Iris pigment epithelial cell (primary cell): Measurements from ENCODE around the gene SDC4.

ENCODE experiments used
- DNase-seq: peaks from one replicate; pipeline ENCODE4 v3.0.0-alpha.2; 2011; ENCODE audit warnings: low read depth

Gene SDC4

DNA sequence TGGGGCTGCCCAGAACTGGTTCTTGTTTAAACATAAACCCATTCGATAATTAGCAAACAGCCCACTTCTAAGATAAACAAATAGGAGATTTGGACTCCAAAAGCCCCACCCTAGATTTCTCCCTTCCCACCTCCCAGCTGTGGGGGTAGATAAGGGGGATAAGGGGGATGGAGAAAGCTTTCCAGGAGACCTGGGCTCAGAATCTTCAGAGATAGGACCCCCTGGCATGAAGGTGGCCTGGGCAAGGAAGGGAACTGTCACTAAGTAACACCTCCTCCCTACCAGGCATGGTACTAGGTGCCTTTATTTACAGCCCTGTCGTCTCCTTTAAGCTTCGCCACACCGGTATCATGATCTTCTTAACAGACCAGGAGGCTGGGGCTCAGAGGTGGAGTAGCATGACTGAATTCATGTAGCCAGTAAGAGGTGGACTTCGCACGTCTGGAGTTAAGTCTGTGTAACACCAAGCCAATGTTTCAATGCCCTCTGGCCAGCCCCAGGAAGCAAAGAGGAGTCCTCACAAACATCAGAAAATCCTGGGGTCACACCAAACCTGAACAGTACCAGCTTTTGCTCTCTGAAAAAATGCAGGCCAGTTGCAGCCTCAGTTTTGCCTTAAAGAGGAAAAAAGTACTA lies 4.6 kb downstream of the SDC4 start:
- no peak for DNase-seq

DNA sequence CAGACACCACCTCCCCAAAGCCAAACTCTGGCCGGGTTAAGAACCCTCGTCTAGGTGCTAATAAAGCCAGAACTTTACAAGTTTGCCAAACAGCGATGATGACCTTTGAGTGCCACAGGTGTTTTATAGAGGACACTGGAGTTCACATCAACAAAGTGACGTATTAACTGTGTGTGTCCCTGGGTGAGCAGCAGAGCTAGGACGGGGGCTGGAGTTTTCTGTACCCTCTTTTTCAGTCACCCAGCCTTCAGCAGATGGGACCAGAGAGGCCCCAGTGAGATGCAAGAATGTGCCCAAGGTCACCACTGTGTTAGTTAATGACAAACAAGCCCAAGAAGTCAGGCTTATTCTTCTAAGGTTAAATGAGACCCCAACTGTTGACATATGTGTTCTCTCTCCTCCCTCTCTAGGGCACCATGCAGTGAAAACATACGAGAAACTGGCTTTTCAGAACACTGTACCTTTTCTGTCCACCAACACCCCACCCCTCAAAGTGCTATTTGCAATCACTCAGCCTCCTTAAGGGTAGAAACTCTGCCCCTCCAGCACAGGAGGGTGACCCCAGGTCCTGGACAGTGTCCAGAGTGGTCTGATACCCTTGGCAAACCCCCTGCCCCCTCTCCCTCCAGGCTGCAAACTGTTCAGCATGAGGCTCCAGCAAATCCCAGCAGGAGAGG lies 5.2 kb downstream of the SDC4 start:
- no peak for DNase-seq

GRCh38 chr20:45341939-45342854 lies 6.0 kb downstream of the SDC4 start:
- peak; percentile 71 for DNase-seq

DNA sequence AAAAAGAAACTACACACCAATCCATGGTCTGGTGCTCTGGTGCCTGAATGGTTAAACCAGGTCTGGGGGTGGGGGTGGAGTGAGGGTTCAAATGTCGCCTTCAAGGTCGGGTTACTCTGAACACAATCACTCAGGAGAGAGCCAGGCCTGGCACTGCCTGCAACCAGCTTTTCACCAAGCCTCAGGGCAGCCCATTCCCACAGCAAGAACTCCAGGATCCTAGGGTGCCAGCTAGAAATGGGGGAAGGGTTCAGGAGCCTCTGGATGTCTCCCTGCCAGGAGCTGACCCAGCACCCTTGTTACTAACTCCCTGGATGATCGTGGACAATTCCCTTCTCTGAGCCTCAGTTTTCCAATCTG lies 6.7 kb downstream of the SDC4 start:
- DNase-seq: no peak

DNA sequence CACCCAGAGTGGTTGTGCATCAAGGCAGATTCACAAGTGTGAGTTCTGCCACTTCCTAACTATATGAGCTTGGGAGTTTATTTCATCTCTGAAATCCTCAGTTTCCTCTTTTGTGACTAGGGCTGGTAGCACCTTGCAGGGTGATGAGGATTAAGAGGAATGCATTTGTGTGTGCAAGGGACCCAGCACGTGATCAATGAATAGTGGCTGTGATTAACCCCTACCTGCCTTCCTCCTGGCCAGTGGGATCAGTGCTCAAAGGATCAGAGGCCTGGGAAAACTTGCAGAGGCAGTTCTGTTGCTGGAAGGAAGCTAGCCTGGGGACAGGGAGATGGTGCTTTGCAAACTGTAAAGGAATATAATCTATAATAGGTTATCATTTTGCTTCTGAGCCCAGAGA lies 7.3 kb downstream of the SDC4 start:
- no peak for DNase-seq

DNA sequence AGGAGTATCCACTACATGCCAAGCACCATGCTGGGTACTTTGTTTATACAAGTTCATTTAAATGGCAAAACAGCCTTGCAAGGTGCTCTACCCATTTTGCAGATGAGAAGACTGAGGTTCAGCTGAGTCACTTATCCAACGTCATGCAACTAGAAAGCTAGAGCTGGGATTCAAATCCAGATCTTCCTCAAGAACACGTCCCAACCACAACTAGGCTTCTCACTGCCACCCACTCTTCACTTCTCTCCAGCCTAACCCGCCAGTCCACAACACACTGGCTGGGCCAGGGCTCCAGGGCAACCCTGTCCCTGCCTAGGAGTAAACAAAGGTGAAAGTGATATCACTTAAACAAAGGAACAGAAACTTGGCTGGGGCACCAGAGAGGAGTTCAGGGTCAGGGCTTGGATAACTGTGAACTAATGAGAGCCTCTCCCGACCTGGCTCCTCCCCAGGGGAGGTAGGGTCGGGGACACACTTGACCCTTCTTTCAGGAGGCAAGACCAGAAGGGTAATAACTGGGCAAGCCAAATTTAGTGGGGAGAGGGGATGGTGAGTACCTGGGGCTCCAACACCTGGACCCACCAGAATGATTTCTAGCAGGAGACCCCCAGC lies 7.9 kb downstream of the SDC4 start:
- DNase-seq: no peak

DNA sequence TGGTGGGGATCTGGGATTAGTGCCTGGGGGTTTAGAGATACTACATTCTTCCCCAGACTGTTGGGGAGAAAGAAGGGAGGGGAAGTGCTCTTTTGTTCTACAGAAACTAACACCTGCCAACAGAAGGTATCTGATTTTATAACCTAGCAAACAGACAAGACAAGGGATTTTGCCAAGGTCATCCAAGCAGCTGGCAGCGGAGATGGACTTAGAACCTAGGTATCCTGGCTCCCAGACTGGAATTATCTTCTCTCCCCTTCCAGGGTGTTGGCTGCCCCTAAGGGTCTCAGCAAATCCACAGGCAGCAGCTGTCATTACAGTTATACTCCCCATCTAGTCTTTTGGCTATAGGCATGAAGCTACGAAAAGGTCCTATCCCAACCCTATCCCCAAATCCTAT lies 8.4 kb downstream of the SDC4 start:
- DNase-seq: no peak

- DNase-seq: no peak
Measured at GRCh38 chr20:45339084-45339483, 9.1 kb downstream of the SDC4 start.

DNA sequence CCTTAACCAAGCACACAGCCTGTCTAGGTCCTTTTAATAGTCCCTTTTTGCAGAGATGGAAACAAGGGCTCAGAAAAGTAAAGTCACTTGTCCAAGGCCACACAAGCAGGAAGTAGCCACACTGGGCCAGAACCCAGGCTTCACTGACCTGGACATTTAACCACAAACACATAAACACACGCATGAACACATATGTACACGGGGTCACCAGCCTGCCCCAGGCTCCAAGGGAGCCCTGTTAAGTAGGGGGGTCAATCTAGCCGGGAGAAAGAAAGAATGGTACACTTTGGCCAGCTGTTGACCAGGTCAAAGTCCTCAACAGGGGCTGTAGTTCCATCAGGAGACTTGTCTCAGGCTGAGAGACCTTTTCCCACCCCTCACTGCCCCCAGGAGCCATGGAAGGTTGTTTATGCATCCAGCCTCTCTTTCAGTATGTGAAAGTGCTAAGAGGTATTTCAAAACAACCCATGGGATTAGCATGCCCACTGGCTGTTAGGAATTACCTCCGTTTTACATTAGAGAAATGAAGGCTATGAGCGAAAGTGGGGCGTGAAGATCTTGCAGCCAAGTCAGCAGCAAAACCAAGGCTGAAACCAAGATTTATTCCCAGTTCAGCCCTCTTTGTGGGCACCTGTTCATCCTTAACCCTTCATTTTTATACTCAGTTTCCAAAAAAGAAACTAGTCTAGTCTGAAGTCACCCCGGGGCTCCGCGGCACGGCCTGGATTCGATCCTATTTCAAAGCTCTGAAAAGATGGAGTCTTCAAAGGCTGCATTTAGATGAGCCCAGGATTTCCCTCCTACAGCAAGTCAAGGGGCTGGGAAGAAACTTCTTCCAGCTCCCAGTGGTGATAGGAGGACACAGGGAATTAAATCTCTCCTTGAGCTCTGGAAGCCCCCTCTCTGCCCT lies 9.8 kb downstream of the SDC4 start:
- DNase-seq: peak; percentile 51

DNA sequence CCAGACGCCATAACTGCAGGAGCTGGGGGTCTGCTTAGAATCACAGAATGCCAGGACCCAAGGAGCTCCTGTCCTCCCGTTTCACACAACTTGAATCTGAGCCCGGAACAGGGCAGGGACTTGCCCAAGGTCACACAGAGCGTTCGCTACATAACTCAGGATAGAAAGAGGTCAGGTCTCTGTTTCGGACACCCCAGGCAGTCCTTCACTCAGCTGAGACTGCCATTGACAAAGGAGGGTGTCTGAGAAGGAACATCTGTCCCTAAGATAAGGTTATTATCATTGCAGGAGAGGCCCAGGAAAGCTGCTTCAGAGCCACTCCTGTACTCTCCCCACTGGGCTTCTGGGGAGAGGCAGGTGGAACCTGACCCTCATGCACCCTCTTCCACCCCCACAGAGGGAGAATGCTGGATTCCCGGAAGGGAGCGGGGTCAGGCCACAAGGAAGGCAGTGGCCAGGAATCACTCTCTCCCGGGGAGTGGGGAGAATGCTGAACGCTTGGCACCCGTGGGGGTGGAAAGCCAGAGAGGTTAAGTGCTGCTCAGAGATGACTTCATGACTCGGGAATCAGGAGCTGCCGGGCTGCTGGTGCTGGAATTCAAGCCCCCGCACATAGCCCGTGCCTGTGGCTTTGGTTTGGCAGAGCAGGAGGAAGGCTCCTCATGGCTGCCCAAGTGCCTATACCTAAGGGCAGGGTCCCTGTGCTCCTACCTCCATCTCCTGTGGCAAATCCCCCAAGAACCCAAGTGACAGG lies 10.7 kb downstream of the SDC4 start:
- DNase-seq: peak; percentile 96

- peak; percentile 88 for DNase-seq
Measured at GRCh38 chr20:45336530-45337366, 11.5 kb downstream of the SDC4 start.

DNA sequence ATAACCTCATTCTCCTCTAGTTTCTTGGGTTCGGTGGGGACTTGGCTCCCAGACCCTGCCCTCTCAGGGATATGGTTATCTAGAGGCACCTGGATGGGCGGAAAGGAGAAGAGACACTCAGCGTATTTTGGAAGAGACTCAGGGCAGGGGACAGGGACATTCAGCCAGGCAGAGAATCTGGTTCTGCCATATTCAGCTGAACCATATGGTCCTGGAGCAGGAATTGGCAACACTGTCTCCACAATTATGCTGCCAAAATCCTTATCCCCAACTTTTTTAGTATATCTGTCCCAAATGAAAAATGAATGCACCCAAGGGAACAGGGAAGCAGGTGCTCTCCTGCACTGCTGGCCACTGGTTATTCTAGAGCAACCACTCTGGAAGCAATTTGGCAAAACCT lies 17.7 kb downstream of the SDC4 start:
- DNase-seq: no peak

GRCh38 chr20:45329497-45330319 lies 18.5 kb downstream of the SDC4 start:
- DNase-seq: no peak

DNA sequence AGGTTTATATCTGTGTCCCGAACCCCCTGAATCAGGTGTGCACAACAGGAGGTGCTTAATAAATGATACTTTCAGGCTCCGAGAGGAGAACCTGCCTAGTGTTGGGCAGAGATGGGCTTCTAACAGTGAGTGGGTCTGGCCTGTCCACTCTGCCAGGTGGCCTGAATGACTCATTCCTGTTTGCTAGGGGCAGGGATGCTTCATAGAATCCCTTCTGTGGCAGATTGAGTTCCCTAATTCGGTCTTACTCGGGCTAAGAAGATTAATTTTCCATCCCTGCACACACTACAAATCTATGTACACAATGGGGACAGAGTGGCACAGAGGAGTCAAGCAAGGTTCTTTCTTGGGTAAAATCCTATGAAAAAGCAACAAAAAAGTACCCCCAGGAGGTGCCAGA lies 19.8 kb downstream of the SDC4 start:
- DNase-seq: no peak

- no peak for DNase-seq
Measured at GRCh38 chr20:45325371-45325770, 22.9 kb downstream of the SDC4 start.

DNA sequence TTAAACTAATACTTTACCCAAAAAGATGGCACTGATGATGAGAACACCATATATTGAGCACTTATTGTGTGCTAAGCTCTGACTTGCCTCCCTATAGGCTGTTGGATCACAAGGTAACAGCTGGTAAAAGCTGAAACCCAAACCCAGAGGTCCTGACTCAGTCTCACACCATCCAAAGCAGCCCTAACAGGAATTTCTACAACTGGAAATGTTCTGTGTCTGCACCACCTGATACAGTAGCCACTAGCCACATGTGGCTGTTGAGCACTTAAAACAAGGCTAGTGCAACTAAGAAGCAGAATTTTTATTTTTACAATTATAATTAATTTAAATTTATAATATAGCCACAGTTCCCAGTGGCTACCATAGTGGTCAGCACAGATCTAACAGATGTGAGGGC lies 24.5 kb downstream of the SDC4 start:
- no peak for DNase-seq

GRCh38 chr20:45322952-45323383 lies 25.3 kb downstream of the SDC4 start:
- no peak for DNase-seq

- DNase-seq: no peak
Measured at GRCh38 chr20:45320948-45321595, 27.2 kb downstream of the SDC4 start.
